Esophagus (tissue), 2 donors: ENCODE measurements around the gene TCIRG1. TPM values are rescaled to one million over a fixed set of nuclear protein-coding genes. Genes with fewer than 3 reads are reported as not detected.

Source experiments
- H3K27ac ChIP-seq, 2 donors: one replicate each; pipeline ENCODE4 v1.5.1; 2013; ENCODE audit warnings: low read depth in 2 of 2, mild to moderate bottlenecking in 2 of 2, inconsistent platforms in 1 of 2, low read length in 1 of 2, moderate library complexity in 1 of 2
- H3K27me3 ChIP-seq, 2 donors: one replicate each; pipeline ENCODE4 v1.6.1; 2013; ENCODE audit warnings: low read length in 2 of 2, control low read depth in 1 of 2, mild to moderate bottlenecking in 1 of 2; ENCODE audit not compliant: insufficient read depth in 2 of 2, control insufficient read depth in 1 of 2
- H3K36me3 ChIP-seq, 2 donors: one replicate each; pipeline ENCODE4 v1.6.1; 2013; ENCODE audit warnings: low read length in 1 of 2; ENCODE audit not compliant: control insufficient read depth in 2 of 2, insufficient read depth in 2 of 2
- H3K4me1 ChIP-seq, 2 donors: one replicate each; pipeline ENCODE4 v1.6.1; 2013; ENCODE audit warnings: low read length in 1 of 2; ENCODE audit not compliant: control insufficient read depth in 2 of 2, insufficient read depth in 2 of 2
- H3K4me3 ChIP-seq, 2 donors: one replicate each; pipeline ENCODE4 v1.5.1; 2013; ENCODE audit warnings: low read length in 2 of 2, mild to moderate bottlenecking in 2 of 2, low read depth in 1 of 2, moderate library complexity in 1 of 2
- H3K9me3 ChIP-seq, 2 donors: one replicate each; pipeline ENCODE4 v1.6.1; 2013; ENCODE audit warnings: mild to moderate bottlenecking in 2 of 2, low read depth in 1 of 2, low read length in 1 of 2, moderate library complexity in 1 of 2; ENCODE audit not compliant: control insufficient read depth in 2 of 2, insufficient read depth in 1 of 2
- WGBS, 2 donors: extraction: QIAGEN DNeasy Blood & Tissue Kit; methylation state at CpG; one replicate each; pipeline ENCODE4 v1.1.7; 2013; 5-methylcytosine and 5-hydroxymethylcytosine counted together
- polyA plus RNA-seq, 2 donors: library from polyadenylated mRNA; stranded (reverse); fragments of 200-250 nt; gene quantifications; one replicate each; pipeline ENCODE4 v1.2.3, GENCODE V29; 2013
- donor health status: healthy with polysubstance abuse.
- donor health status: Bipolar disorder and iron deficiency.

Gene TCIRG1
- polyA plus RNA-seq, 2 donors: 51.0 to 74.0 TPM

DNA sequence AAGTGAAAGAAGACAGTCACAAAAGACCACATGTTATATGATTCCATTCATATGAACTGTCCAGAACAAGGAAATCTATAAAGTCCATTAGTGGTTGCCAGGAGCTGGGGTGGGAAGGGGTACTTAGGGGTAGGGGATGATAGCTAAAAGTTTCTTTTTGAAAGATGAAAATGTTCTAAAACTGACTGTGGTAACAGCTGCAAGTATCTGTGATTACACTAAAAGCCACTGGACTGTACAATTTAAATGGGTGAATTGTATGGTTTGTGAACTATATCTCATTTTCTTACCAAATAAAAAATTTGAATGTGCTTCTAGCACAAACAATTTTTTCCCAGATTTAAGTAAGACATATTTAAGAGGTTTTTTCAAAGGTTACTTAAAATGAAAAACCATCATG is 60.2 kb downstream of the TCIRG1 start:
- Histone ChIP-seq H3K4me1 (no peaks in the 10 kb centered on the region), H3K27ac (no peak overlapping the region), H3K4me3 (no peak overlapping the region), H3K9me3 (no peaks in the 10 kb centered on the region), H3K27me3 (no peaks in the 10 kb centered on the region), H3K36me3 (no peaks in the 10 kb centered on the region)

DNA sequence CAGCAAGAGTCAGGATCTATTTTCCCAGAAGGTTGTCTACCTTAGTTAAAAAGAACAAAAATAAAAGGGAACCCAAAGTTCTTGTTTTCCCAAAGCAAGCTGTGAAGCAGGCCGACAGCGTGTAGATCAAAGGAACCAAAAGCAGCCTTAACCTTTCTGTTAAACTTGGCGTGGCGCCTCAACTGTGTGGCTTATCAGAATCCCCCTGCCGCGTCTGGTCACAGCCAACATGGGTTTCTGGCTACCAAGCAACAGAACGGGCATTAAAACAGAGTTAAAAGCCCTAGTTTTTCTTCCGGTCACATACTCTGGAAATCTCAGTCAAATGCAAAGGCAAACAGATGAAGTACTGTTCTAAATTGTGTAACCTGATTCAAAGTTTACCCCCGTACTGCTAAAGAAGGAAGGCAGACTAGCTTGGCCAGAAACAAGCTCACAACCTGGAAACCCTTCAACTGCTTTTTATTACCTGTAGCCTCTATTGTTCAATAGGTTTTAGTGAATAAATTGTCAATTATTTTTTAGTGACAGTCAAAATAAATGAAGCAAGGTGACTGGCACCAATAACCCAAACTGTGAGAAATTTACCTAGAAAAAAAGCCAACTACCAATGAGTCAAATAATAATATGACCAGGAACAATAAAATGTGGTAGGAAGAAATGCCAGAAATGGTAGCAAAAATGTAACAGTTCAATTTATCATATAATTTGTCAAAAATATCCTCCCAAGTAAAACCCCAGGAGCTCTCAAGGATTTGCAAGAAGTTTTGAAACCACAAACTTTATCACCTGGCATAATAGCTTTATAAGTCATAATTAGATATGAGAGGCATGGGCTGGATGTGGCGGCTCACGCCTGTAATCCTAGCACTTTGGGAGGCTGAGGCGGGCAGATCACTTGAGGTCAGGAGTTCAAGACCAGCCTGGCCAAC is 60.9 kb downstream of the TCIRG1 start:
- no peaks in the 10 kb centered on the region for H3K9me3 ChIP-seq
- 32 to 46% methylated on average over 12 of the region's 12 CpGs for WGBS, 2 donors
- H3K27me3 ChIP-seq: no peaks in the 10 kb centered on the region
- no peaks in the 10 kb centered on the region for H3K36me3 ChIP-seq
- H3K4me3 ChIP-seq: no peak overlapping the region
- H3K4me1 ChIP-seq: no peaks in the 10 kb centered on the region
- no peak overlapping the region for H3K27ac ChIP-seq

Other genes with a start within 250 kb of the TCIRG1 start
- gene UNC93B1, start 34.9 kb upstream of the TCIRG1 start, polyA plus RNA-seq: 10 to 100 TPM; 20.5 to 24.4 TPM
- 10 to 100 TPM in 1 of 2 donors, 1 to 10 TPM in 1; 5.0 to 19.7 TPM for gene ALDH3B1, start 28.7 kb upstream of the TCIRG1 start, polyA plus RNA-seq
- gene NDUFS8, start 8.3 kb upstream of the TCIRG1 start, polyA plus RNA-seq: 100 to 1,000 TPM; 131 to 168 TPM
- gene CHKA, start 82.4 kb downstream of the TCIRG1 start, polyA plus RNA-seq: 1 to 10 TPM; 3.7 to 7.3 TPM
- gene KMT5B, start 174.3 kb downstream of the TCIRG1 start, polyA plus RNA-seq: 10 to 100 TPM; 12.7 to 16.8 TPM
- 10 to 100 TPM in 1 of 2 donors, 1 to 10 TPM in 1; 8.9 to 13.4 TPM for gene C11orf24, start 232.9 kb downstream of the TCIRG1 start, polyA plus RNA-seq